Erythroblast (primary cell): Measurements from ENCODE around the gene CC2D1A.

ENCODE experiments used
- GATA1 ChIP-seq: IDR thresholded peaks from 2 replicates; pipeline ENCODE4 v1.6.1; 2011; ENCODE audit warnings: low read depth, mild to moderate bottlenecking, control low read depth, low read length, moderate library complexity
- POLR2A ChIP-seq: IDR thresholded peaks from 2 replicates; pipeline ENCODE4 v1.6.1; 2011; ENCODE audit warnings: mild to moderate bottlenecking, low read length

DNA sequence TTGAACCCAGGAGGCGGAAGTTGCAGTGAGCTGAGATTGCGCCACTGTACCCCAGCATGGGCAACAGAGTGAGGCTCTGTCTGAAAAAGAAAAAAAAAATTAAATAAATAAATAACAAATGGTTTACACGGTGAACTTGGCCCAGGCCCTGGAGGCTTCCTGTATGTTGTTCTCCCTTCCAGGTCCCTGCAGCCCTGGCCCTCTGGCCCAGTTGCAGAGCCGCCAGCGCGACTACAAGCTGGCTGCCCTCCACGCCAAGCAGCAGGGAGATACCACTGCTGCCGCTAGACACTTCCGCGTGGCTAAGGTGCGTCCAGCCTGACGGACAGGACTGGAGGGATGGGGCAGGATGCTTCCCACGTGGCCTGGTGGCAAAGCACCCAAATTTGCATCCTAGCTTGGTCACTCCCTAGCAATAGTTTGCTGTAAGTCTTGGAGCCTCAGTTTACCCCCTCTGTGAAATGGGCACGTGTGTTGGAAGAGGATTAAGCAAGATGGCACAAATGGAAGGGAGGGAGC, 11.9 kb downstream of the CC2D1A start:
- TF ChIP-seq POLR2A: no peak
- TF ChIP-seq GATA1: no peak
